IPS-18c (cell line): ENCODE data around the gene KDM4C.

Source experiments
- H3K4me3 ChIP-seq: 2 replicates; pipeline ENCODE4 v1.7.0; 2013; ENCODE audit warnings: low read depth, mild to moderate bottlenecking, low read length, moderate library complexity; ENCODE audit not compliant: insufficient read depth
- H3K9me3 ChIP-seq: one replicate; pipeline ENCODE4 v1.6.1; 2013; ENCODE audit warnings: mild to moderate bottlenecking, low read length, moderate library complexity; ENCODE audit not compliant: control insufficient read depth, insufficient read depth

The KDM4C gene

DNA sequence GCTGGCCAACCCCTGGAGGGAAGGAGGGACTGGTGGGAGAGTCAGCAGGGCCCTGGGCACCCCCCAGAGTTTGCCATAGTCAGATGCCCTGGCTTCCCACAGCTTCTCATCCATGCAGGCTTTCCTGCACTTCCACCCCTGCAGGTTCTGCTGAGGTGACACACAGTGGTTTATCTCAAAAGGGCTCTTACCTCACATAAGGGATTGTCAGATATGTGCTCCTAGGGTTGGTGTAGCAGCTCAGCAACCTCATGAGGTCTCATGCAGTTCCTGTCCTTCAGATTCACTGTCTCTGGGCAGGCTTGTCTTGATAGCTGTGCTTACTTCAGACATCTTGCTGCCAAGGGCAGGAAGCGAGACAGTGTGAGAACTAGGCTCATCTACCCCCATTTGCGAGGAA lies 143.4 kb downstream of the KDM4C start:
- no peaks in the 10 kb centered on the region for H3K9me3 ChIP-seq

DNA sequence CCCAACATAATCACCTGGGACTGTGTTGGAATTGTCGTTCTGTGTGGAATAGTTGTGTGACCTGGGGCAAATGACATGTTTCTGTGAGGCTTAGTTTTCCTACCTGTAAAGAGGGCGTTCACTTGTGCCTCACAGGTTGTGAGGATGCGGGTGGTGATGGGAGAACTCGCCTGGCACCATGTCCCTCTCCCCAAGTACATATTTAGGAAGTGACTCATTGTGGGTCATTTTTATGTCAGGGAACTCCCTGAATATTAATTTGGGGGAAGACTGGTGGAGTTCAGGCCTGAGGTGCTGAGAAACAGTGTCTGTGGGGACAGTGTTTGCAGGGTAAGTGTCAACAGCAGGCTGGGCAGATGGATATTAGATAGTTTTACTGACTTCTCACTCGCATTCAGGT lies 144.7 kb downstream of the KDM4C start:
- no peaks in the 10 kb centered on the region for H3K9me3 ChIP-seq
- H3K4me3 ChIP-seq, result no peak overlapping the region

More for the DNA sequence above, 143.4 kb downstream of the KDM4C start:
- no peak overlapping the region for H3K4me3 ChIP-seq

DNA sequence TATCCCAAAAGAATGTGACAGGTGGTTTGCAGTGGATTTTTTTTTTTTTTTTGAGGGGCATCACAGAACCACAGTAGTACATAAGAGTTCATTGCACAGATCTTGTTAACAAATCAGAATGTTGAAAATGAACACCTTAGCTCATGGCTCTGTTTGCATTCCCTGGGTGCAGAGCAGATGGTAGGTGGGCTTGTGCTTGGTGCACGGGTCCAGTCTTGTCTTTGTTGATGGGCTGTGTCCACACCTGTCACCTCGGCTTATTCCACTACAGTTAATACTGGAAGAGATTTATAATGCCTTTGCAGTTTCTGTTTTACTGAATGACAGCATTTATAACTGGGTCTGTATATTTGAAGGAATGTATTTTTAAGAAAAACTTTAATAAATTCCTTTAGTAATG lies 146.6 kb downstream of the KDM4C start:
- Histone ChIP-seq H3K9me3 (no peaks in the 10 kb centered on the region), H3K4me3 (no peak overlapping the region)

DNA sequence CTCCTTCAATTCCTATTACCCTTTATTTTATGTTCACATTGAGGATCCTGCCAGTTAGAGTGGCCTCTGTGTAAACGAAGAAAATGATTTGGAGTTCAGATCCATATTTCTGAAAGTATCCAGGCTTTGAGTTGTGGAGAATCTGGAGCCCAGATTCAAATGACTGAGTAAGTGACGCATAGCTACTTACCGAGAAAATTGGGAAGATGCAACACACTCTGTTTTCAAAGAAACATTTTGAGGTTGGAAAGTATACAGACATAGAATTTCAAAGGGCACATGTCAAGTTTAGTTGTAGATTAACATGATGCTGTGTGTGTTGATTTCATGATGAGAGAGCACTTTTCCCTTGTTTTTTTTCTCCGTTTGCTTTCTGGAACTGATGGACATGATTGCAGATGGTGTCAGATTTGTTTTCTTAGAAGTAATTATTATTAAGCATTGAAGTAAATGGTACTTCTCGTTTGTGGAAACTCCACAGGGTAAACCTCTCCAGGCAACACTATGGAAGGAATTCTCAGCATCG lies 148.1 kb downstream of the KDM4C start:
- Histone ChIP-seq H3K9me3 (no peaks in the 10 kb centered on the region), H3K4me3 (no peak overlapping the region)

DNA sequence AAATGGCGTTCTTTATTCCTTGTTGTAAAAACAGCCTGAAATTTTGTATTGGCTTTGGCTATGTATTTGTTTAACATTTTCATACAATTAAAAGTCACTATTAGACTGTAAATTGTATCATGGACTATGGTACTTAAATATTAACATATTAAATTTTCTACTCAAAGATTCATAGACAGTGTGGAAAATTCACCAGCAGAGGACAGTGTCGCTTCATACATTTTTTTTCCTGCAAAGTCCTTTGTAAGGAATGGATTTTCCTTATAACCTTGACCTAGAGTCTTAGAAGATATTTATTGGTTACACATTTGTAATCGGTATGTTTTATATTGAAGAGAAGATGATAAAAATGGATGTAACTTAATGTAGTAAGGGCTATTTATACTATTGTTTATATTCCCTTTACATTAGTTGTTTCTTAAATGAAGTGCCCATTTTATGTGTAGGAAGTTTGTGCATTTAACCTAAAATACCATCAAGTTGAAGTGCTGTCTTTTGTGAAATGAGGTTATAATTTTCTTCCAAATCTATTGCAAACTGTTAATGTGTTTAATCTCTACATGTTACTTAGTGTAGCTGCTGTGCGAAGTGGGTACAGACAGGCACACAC lies 150.1 kb downstream of the KDM4C start:
- no peaks in the 10 kb centered on the region for H3K9me3 ChIP-seq

DNA sequence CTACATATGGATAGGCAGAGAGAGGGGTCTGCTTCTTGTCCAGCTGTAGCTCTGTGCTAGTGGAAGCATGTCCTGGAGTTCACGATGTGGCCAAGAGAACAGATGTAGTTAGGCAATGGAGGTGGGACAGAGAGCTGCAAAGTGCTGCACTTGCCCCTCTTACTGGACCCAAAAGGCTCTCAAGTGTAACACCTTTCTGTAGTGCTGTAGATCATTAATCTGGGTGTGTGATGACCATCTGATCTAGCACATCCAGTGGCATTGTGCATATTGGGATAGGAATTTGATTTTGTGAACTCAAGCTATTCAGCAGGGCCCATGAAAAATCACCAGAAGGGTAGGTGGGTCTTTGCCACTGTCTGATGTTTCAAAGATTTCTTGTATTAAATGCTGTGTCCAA lies 151.4 kb downstream of the KDM4C start:
- H3K9me3 ChIP-seq, result no peaks in the 10 kb centered on the region

More for the DNA sequence above, 150.1 kb downstream of the KDM4C start:
- H3K4me3 ChIP-seq, result no peak overlapping the region

DNA sequence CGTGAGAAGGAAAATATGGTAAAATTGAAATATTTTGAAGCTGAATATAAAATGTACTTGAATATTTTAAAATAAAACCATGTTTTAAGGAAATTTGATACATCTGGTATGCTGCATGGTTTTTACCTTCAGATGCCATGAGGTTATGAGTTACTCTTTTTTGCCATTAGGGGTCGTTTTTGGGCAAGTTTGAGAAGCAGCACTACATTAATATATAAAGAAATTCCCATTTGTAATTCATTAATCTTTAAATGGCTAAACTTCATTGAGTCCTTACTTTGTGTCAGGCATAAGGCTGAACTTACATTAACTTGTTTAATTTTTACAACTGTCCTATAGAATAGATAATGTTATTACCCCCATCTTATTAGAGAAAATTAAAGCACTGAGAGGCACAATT lies 152.3 kb downstream of the KDM4C start:
- Histone ChIP-seq H3K4me3 (no peak overlapping the region), H3K9me3 (no peaks in the 10 kb centered on the region)

More for the DNA sequence above, 151.4 kb downstream of the KDM4C start:
- no peak overlapping the region for H3K4me3 ChIP-seq

DNA sequence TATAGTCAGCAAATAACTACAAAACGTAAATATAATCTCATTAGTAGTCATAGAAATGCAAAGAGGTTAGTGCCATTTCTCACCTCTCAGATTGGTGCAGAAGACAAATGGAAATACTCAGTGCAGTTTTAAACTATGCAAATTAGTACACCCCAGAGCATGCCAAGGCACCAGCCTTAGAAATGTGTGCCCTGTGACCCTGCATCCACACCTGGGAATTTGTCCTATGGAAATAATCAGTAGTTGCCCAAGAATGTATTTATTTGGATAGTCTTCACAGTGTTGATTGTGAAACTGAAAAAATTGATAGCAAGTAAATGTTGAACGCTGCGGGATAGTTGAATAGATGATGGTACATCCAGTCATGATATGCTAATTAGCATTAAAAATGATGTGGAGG lies 152.7 kb downstream of the KDM4C start:
- no peak overlapping the region for H3K4me3 ChIP-seq
- H3K9me3 ChIP-seq, result no peaks in the 10 kb centered on the region

DNA sequence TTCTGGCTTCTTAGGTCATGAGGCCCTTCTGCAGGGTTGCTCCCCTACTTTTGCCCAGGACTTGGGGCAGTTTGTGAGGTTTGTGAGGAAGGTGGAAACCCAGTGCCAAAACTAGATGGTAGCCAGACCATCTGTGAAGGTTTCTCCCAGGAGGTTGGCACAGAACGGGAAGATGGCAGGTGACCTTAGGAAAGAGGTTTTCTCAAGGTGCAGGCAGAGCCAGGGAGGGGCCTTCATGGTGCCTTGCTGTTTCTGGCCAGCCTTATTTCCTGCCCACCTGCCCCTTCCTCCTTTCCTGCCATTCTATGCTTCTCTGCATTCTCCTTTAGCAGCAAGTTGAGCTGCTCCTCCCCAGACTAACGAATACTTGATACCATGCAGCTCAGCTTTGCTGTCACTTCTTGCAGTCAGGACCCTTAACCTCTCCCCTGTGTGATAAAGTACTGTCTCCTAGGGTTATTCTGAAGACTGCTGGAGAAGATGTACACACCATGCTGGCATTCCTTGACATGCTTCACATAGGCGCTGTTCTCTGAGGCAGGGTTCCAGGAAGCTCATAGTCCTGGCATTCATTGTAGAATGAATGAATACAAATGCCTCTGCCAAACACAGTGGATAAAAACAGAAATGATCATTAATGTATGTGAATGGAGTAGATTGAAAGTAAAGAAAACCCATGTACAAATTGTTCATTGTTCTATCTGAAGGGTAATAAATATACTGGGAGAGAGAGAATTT lies 154.3 kb downstream of the KDM4C start:
- no peaks in the 10 kb centered on the region for H3K9me3 ChIP-seq
- no peak overlapping the region for H3K4me3 ChIP-seq

DNA sequence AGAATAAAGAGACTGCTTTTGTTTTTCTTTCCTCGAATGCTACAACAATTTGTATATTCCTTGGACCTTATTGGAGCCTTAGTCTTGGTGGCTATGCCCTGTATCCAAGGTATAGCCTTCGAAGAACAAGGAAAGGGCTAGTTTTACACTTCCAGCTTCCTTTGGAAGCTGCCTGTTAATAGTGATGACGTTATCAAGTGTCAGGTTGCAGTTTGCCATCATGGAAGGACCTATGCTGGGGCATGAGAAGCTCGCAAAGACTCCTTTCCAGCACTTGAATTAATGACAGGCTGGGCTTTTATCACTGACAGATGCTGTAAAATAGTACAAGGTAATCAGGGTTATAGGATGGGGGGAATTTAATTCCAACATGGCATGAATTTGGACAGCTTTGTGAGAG lies 157.9 kb downstream of the KDM4C start:
- Histone ChIP-seq H3K4me3 (no peak overlapping the region), H3K9me3 (no peaks in the 10 kb centered on the region)

DNA sequence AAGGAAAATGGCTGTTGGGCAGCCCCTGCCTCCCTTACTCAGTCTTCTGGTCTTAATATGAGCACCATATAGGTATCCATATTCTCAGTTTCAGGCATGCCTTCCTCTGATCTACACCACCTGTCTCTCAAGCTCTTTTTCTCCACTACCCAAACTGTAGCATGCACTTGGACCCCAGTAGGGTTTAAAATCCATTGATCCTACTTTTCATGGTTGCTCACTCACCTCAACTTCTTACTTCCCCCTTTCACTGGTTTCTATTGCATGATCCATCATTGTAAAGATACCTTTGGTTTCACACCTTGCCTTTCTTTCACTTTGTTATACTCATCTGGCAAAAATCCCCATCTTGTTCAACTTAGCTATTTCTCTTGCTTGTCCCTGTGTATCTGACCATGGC lies 159.4 kb downstream of the KDM4C start:
- no peaks in the 10 kb centered on the region for H3K9me3 ChIP-seq
- H3K4me3 ChIP-seq, result no peak overlapping the region

DNA sequence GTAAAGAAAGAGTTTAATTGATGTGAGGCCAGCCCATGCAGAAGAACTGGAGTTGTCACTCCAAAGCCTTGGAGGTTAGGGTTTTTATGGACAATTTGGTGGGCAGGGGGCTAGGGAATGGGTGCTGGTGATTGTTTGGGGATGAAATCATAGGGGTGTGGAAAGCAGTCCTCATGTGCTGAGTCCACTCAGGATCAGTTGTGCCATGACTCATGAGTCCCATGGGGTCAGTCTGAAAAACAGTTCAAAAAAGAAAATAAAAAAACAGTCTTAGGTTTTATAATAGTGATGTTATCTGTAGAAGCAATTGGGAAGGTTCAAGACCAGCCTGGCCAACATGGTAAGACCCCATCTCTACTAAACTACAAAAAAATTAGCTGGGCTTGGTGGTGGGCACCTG lies 162.3 kb downstream of the KDM4C start:
- no peak overlapping the region for H3K4me3 ChIP-seq
- H3K9me3 ChIP-seq, result no peaks in the 10 kb centered on the region

DNA sequence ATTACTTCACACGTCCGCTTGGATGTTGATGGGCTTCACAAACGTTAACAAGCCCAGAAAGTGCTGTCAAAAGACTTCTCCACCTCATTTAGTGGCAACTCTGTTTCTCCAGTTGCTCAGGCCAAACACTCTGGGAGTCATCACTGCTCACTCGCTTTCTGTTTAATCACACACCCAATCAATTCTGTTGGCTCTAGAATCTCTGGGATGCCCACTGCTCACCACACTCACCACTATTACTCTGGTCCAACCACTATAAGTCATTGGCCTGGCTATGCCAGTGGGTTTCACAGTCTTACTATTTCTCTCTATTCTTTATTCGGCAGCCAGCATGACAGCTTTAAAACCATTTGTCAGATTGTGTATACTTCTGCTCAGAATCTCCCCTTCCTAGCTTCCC lies 163.5 kb downstream of the KDM4C start:
- H3K9me3 ChIP-seq, result no peaks in the 10 kb centered on the region
- H3K4me3 ChIP-seq, result no peak overlapping the region

DNA sequence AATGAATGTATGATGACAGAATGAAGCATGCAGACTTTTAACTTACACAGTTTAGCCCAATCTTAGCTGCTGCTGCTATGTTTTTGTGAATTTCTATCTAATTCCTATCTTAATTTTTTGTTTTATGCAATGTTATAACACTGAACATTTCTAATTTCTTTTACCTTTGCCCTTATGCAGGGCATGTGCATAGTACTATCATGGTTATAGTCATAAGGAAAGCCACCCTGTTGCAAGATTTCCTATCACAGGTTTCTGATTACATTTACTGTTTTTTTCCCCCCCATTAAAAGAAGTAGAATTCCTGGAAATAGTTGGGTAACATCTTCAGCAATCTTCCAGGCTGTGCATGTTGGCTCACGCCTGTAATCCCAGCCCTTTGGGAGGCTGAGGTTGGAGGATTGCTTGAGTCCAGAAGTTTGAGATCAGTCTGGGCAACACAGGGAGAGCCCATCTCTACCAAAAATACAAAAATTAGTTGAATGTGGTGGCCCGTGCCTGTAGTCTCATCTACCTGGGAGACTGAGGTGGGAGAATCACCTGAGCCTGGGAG lies 164.4 kb downstream of the KDM4C start:
- Histone ChIP-seq H3K9me3 (no peaks in the 10 kb centered on the region), H3K4me3 (no peak overlapping the region)

DNA sequence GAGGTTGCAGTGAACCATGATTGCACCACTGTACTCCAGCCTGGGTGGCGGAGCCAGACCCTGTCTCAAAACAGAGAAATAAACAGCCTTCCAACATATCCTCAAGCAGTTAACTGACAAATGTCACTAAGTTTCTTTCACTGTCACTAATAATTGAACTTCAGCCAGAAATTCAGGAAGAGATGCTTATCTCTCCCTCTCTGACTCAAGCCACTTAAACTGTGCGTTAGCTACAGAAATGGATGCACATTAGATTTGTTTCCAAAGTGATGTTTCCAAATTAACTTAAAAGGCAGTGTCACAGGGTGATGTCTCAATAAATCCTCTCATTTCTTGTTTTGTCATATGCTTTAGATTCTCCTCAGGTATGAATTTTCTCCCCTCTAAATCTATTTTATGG lies 164.9 kb downstream of the KDM4C start:
- no peaks in the 10 kb centered on the region for H3K9me3 ChIP-seq

DNA sequence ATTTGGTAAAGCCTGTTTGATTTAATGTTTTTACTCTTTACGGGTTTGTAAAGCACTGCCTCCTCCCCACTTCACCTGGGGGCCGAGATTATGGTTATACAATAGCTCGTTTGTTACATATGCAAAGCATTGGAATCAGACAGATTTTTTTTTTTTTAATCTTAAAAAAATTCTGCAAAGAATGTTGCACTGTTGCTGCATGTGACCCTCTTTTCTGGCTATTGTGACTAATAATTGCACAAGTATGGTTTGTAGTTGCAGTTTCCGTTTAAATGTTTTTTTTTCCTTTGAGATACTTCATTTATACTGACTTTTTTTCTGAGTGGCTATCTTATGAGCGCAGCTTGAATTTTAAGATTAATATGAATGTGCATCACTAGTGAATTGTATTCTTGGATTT lies 165.3 kb downstream of the KDM4C start:
- H3K4me3 ChIP-seq, result no peak overlapping the region
- H3K9me3 ChIP-seq, result no peaks in the 10 kb centered on the region

More for the DNA sequence above, 164.9 kb downstream of the KDM4C start:
- no peak overlapping the region for H3K4me3 ChIP-seq

DNA sequence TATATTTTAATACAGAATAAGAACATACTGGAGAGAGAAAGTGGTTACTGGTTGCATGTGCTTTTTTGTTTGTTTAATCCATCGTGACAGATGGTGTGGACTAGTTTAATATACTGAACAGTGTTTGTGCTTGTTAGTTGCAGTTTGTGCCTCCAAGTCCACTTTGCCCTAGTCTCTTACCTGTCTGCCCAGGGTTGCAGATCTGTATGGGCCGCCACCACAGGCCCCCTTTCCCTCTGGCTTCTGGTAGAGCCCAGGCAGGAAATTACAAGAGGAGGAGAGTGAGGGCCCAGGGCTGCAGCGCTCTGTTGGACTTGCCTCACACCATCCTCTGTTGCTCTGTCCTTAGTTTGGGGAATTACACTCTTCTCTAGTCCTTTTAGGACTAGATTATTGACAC lies 166.4 kb downstream of the KDM4C start:
- no peaks in the 10 kb centered on the region for H3K9me3 ChIP-seq
- no peak overlapping the region for H3K4me3 ChIP-seq

DNA sequence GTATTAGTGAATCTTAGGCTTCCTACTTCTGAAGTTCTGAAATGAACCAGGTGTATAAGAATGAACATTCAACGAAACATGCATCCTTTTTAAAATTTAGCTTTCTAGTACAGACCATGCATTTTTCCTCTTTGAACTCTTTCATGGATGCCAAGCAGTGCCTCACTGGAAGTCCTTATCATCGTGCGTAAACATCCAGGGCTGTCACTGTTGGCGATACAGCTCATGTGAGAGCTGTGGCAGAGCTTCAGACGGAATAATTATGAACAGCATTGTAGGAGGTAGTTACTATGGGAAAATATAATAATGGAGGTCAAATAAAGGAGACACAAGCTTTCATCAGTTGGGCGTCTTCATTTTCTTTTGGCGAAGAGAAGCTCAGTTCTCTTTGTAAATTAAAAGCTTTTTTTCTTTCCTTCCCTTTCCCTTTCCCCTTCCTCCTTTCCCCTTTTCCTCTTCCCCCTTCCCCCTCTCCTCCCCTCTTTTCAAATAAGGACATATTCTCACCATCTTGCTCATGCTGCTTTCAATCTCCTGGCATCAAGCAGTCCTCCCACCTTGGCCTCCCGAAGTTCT lies 167.3 kb downstream of the KDM4C start:
- H3K9me3 ChIP-seq, result no peaks in the 10 kb centered on the region
- H3K4me3 ChIP-seq, result no peak overlapping the region
